Fibroblast of lung (primary cell): ENCODE results near the gene ENTPD3. TPM values are rescaled to one million over a fixed set of nuclear protein-coding genes. Genes with fewer than 3 reads are reported as not detected.
A peak's percentile ranks its signal among the peaks of the same experiment; 100 is the strongest.

Experiments
- DNase-seq, 2 donors: peaks; one replicate each; pipeline versions ENCODE4 v3.0.0 to v3.0.0-alpha.2; 2010; ENCODE audit warnings: low read depth in 2 of 2
- H2AFZ ChIP-seq: 2 replicates; pipeline ENCODE4 v1.5.1; 2012; ENCODE audit warnings: low read length, control low read depth, inconsistent platforms
- H3K27ac ChIP-seq: 2 replicates; pipeline ENCODE4 v1.5.1; 2011; ENCODE audit warnings: low read length, control low read depth; ENCODE audit not compliant: insufficient read depth
- H3K27me3 ChIP-seq: 2 replicates; pipeline ENCODE4 v1.5.1; 2011; ENCODE audit warnings: mild to moderate bottlenecking, low read length; ENCODE audit not compliant: control insufficient read depth, insufficient read depth
- H3K36me3 ChIP-seq: 2 replicates; pipeline ENCODE4 v1.5.1; 2011; ENCODE audit warnings: low read length; ENCODE audit not compliant: control insufficient read depth, insufficient read depth
- H3K4me1 ChIP-seq: 2 replicates; pipeline ENCODE4 v1.5.1; 2011; ENCODE audit warnings: low read length; ENCODE audit not compliant: control insufficient read depth, insufficient read depth; ENCODE audit errors: extremely low read depth
- H3K4me2 ChIP-seq: 2 replicates; pipeline ENCODE4 v1.5.1; 2011; ENCODE audit warnings: low read length, control low read depth; ENCODE audit not compliant: insufficient read depth; ENCODE audit errors: extremely low read depth
- H3K4me3 ChIP-seq, 4 experiments: fragments of 200-600 bp in 1 of 4; sonication (generic) in 1 of 4; replicated peaks in 1 of 4; 2 replicates each; pipeline ENCODE4 v1.5.1; 2011 to 2016; ENCODE audit warnings: low read length in 4 of 4, low read depth in 3 of 4, mild to moderate bottlenecking in 3 of 4, control low read depth in 2 of 4, inconsistent platforms in 1 of 4, mixed read lengths in 1 of 4; ENCODE audit not compliant: insufficient read depth in 1 of 4; ENCODE audit errors: control extremely low read depth in 1 of 4
- H3K79me2 ChIP-seq: 2 replicates; pipeline ENCODE4 v1.5.1; 2012; ENCODE audit warnings: mild to moderate bottlenecking, low read length, inconsistent platforms; ENCODE audit not compliant: control insufficient read depth, insufficient read depth
- H3K9ac ChIP-seq: 2 replicates; pipeline ENCODE4 v1.5.1; 2011; ENCODE audit warnings: mild to moderate bottlenecking, low read length, control low read depth; ENCODE audit not compliant: insufficient read depth
- H3K9me3 ChIP-seq: 2 replicates; pipeline ENCODE4 v1.5.1; 2012; ENCODE audit warnings: low read depth, low read length; ENCODE audit not compliant: control insufficient read depth, insufficient read depth
- H4K20me1 ChIP-seq: 2 replicates; pipeline ENCODE4 v1.5.1; 2011; ENCODE audit warnings: low read length; ENCODE audit not compliant: control insufficient read depth, insufficient read depth; ENCODE audit errors: extremely low read depth
- EZH2 ChIP-seq: IDR thresholded peaks from 2 replicates; pipeline ENCODE4 v1.5.1; 2012; ENCODE audit warnings: low read length, control low read depth, mild to moderate bottlenecking; ENCODE audit errors: missing control alignments
- polyA plus RNA-seq, 2 donors: library from polyadenylated mRNA; depleted of rRNA in 1 of 2; stranded (reverse) in 1 of 2; unstranded in 1 of 2; fragments of >200 nt; gene quantifications; 2 replicates each; pipeline ENCODE4 v1.2.1, GENCODE V29; 2011 to 2012; ENCODE audit warnings: missing spikeins in 1 of 2
- total RNA-seq: library from RNA; depleted of rRNA; stranded (reverse); fragments of >200 nt; gene quantifications from 2 replicates; pipeline ENCODE4 v1.2.1, GENCODE V29; 2014
- TF ChIP-seq, protein P1 (sequence below), 2 donors: IDR thresholded peaks in 1 of 2; conservative IDR thresholded peaks in 1 of 2; 1 replicate in 1 of 2; 2 replicates in 1 of 2; pipeline ENCODE4 v1.5.1; 2011 to 2012; ENCODE audit warnings: low read length in 2 of 2, control low read depth in 1 of 2, inconsistent platforms in 1 of 2, low read depth in 1 of 2, mild to moderate bottlenecking in 1 of 2

Gene ENTPD3
- total and polyA plus RNA-seq, 2 donors (not counting 1 experiment from before 2014, with no cell fraction given) = 0.05 TPM; not detected in 1

DNA sequence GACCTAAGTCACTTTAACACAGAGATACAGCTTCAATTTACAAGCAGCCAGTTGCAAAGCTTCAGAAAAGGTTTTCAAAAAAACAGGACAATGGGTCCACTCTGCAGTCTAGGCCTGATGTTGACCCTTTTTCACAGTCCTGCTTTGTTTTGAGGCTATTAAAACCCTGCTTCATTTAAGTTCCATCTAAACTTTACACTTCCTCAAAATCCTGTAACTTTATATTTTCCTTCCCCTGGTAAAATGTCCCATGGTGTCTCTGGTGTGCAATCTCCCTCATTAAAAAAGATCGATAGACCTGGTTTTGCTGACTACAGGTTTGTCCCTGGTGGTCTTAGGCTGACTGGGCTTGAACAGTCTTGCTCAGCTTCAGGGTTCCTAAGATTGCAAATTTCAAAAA lies 65.1 kb downstream of the ENTPD3 start:
- Histone ChIP-seq H4K20me1 (no peaks in the 10 kb centered on the region), H3K9ac (no peak overlapping the region), H3K4me3 (peak overlapping the region in 2 of 4 experiments; percentile 73 to 79), H3K9me3 (no peaks in the 10 kb centered on the region), H3K36me3 (no peaks in the 10 kb centered on the region), H3K27ac (no peak overlapping the region), H3K79me2 (no peaks in the 10 kb centered on the region), H3K27me3 (no peaks in the 10 kb centered on the region), H3K4me2 (peak overlapping the region; percentile 83), H3K4me1 (no peaks in the 10 kb centered on the region), H2AFZ (no peak overlapping the region)
- no peak for TF ChIP-seq EZH2
- DNase-seq = no peak

DNA sequence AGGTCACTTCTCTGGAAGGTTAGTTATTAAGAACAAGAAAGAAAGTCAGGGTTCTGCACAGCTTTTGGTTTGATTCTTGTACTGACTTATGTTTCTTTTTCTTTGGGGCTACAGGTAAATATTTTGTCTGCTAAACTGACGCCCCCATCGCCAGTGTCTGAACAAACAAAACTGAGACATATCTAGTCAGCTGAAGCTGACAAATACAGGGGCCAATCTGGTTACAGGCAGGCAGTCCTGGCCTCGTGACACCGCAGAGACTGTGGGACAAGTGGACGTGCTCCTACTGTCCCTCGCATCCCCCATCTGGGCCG lies 65.5 kb downstream of the ENTPD3 start:
- no peaks in the 10 kb centered on the region for H3K9me3 ChIP-seq
- no peaks in the 10 kb centered on the region for H3K27me3 ChIP-seq
- no peaks in the 10 kb centered on the region for H3K36me3 ChIP-seq
- no peaks in the 10 kb centered on the region for H3K4me1 ChIP-seq
- peak overlapping the region; percentile 83 for H3K4me2 ChIP-seq
- peaks cover 4% of the 10 kb centered on the region for H3K79me2 ChIP-seq
- H3K27ac ChIP-seq = peak overlapping the region; percentile 89
- H3K9ac ChIP-seq = peak overlapping the region; percentile 71
- TF ChIP-seq EZH2 = no peak
- TF ChIP-seq, protein P1, sequence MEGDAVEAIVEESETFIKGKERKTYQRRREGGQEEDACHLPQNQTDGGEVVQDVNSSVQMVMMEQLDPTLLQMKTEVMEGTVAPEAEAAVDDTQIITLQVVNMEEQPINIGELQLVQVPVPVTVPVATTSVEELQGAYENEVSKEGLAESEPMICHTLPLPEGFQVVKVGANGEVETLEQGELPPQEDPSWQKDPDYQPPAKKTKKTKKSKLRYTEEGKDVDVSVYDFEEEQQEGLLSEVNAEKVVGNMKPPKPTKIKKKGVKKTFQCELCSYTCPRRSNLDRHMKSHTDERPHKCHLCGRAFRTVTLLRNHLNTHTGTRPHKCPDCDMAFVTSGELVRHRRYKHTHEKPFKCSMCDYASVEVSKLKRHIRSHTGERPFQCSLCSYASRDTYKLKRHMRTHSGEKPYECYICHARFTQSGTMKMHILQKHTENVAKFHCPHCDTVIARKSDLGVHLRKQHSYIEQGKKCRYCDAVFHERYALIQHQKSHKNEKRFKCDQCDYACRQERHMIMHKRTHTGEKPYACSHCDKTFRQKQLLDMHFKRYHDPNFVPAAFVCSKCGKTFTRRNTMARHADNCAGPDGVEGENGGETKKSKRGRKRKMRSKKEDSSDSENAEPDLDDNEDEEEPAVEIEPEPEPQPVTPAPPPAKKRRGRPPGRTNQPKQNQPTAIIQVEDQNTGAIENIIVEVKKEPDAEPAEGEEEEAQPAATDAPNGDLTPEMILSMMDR (conservative IDR thresholded peaks at IDR 0.05 in 1 of 2, IDR thresholded peaks at IDR 0.05 in 1 of 2; ENCODE audit: low read depth in 1 of 2, low read length in 2 of 2) = no peak
- H2AFZ ChIP-seq = peak overlapping the region; percentile 94
- peak overlapping the region; percentile 60 to 79 (median 72) for H3K4me3 ChIP-seq
- H4K20me1 ChIP-seq = no peaks in the 10 kb centered on the region
- no peak for DNase-seq

DNA sequence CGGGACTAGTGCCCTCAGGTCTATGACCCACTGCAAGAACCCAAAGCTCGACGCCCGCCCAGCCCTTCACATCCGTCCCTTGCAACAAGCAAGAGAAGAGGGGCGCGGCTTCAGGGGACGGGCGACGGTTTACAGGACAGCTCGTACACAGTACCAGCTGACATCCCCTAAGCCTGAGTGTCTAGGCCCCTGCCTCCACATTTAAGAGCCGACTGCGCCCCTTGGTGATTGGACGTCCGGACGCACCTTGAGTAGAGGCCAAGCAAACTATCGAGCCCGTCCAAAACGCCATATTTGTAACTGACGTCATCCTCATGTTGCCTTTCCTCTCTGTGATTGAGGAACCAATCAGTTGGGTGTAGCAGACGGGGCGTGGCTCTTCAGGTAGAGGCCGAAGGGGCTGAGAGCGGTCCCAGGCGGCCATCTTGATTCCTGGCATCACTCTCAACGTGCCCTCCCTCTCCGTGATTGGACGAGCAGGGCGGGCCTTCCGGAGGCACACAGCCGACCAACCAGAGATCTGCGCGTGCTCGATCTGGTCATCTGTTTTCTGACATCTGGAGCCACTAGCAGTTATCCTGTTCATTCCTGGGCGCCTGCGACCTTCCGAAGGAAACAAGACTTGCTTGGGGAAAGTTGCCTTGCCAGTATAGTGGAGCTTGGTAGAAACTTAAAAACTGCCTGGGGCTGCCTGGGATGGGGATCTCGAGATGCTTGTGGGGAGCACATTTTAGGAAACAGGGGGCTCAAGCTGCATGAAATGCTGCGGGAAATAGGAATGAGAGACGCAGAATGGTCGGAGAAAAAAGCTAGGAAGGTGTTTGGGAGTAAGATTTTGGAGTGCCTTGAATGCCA lies 66.1 kb downstream of the ENTPD3 start:
- Histone ChIP-seq H3K4me1 (peaks cover 2% of the 10 kb centered on the region), H3K4me2 (peak overlapping the region; percentile 83), H3K9ac (peak overlapping the region; percentile 71), H4K20me1 (peaks cover 1% of the 10 kb centered on the region), H3K27me3 (no peaks in the 10 kb centered on the region), H3K79me2 (peaks cover 9% of the 10 kb centered on the region), H3K27ac (peak overlapping the region; percentile 89), H3K9me3 (no peaks in the 10 kb centered on the region), H2AFZ (peak overlapping the region; percentile 94), H3K36me3 (no peaks in the 10 kb centered on the region), H3K4me3 (peak overlapping the region; percentile 60 to 79 (median 72))
- DNase-seq = peak; percentile 98 to 99
- TF ChIP-seq EZH2 = no peak
- TF ChIP-seq, protein P1 (conservative IDR thresholded peaks at IDR 0.05 in 1 of 2, IDR thresholded peaks at IDR 0.05 in 1 of 2; ENCODE audit: low read depth in 1 of 2, low read length in 2 of 2) = no peak
